ENCODE data around the gene ZBTB7C.

DNA sequence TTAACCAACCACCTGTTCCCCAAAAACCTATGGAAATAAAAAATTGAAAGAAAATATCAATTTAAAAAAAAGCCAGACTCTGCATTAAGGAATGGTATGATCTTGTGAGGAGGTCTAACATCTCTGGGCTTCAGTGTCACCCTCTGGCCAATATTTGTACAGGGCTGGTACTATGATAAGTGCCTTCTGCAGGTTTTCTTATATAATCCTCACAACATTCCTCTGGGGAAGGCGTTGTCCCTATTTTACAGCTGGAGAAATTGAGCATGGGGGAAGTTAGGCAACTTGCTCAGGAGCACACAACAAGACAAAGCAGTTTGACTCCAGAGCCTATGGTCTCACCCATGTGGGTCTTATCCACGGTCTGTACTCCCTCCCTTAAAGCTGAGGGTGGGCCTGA, 86.0 kb downstream of the ZBTB7C start:
- TF ChIP-seq CTCF (IDR thresholded peaks at IDR 0.05) = no peak
- TF ChIP-seq EP300 (IDR thresholded peaks at IDR 0.05) = no peak
